ENCODE measurements around the gene TMEM53.

Gene TMEM53

DNA sequence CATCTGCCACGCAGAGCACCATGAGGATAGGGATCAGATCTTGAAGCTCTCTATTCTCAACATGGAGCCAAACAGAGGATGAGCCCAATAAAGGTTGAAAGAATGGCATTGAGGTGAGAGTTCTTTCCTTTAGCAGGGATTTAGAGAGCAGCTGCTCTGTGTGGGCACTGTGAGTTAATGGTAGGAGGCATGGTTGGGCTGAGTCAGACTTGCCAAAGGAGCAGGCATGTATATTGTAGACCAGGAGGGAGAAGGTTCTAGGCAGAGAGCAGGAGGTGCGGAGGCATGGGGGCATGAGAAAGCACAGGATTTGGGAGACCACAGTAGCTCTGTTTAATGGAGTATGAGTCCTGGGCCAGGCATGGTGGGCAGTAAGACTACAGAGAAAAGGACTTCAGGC lies 32.0 kb downstream of the TMEM53 start:
- TF ChIP-seq, protein P1, sequence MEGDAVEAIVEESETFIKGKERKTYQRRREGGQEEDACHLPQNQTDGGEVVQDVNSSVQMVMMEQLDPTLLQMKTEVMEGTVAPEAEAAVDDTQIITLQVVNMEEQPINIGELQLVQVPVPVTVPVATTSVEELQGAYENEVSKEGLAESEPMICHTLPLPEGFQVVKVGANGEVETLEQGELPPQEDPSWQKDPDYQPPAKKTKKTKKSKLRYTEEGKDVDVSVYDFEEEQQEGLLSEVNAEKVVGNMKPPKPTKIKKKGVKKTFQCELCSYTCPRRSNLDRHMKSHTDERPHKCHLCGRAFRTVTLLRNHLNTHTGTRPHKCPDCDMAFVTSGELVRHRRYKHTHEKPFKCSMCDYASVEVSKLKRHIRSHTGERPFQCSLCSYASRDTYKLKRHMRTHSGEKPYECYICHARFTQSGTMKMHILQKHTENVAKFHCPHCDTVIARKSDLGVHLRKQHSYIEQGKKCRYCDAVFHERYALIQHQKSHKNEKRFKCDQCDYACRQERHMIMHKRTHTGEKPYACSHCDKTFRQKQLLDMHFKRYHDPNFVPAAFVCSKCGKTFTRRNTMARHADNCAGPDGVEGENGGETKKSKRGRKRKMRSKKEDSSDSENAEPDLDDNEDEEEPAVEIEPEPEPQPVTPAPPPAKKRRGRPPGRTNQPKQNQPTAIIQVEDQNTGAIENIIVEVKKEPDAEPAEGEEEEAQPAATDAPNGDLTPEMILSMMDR (IDR thresholded peaks at IDR 0.05; ENCODE audit: low read depth, low read length), result no peak
- Histone ChIP-seq H3K36me3 (peaks cover 78% of the 10 kb centered on the region), H3K27me3 (ENCODE audit: insufficient read depth, low read depth, severe bottlenecking) (no peaks in the 10 kb centered on the region), H3K4me3 (ENCODE audit: low read depth, low read length) (no peak overlapping the region), H3K9me3 (ENCODE audit: severe bottlenecking) (no peaks in the 10 kb centered on the region), H3K27ac (peak overlapping the region; percentile 97)
- DNase-seq, result no peak

DNA sequence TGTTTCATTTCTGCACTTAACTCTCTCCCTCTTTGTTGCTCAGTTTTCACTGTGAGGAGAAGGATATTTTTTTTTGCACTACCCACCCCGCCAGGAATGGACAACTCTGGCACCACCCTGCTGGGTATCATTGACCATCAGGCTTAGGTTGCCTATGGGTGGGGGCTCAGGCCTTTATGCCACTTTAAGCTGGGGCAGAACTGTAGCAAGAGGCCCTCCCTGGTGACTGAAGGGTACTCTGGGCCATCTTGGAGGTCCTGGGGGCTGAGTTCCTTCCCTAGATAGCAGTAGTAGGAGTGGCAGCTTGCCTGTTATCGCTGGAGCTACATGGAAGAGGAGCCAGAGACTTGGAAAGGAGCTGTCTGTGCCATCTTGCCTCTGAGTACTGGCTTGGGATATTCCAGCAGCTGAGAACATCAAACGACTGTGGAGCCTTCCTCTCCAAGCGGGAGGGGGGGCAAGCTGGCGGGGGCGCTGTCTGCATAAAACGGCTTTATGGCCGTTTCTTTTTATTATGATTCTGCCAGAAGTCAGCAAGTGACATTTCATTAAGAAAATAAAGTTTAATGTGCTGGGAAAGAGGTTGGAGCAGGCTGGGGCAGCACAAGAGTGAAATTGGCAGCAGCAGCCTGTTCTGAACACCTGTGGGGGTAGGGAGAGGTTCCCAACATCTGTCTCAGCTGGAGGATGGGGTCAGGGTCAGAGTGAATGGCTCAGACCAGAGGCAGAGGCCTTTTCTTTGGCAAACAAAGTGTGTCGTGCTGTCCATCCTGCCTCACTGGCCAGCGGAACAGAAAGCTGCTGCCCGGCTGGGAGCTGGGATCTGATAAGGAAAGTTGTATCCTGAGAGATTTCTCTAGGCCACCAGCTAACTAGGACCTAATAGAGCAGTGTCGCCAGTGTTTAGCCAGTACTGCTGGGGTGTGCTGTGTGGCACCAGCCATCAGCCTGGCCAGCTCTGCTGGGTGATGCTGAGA lies 32.9 kb downstream of the TMEM53 start:
- Histone ChIP-seq H3K36me3 (peaks cover 78% of the 10 kb centered on the region), H3K4me3 (ENCODE audit: low read depth, low read length) (no peak overlapping the region), H3K27me3 (ENCODE audit: insufficient read depth, low read depth, severe bottlenecking) (no peaks in the 10 kb centered on the region), H3K9me3 (ENCODE audit: severe bottlenecking) (no peaks in the 10 kb centered on the region), H3K27ac (peak overlapping the region; percentile 97)
- no peak for DNase-seq
- TF ChIP-seq, protein P1 (IDR thresholded peaks at IDR 0.05; ENCODE audit: low read depth, low read length), result no peak

DNA sequence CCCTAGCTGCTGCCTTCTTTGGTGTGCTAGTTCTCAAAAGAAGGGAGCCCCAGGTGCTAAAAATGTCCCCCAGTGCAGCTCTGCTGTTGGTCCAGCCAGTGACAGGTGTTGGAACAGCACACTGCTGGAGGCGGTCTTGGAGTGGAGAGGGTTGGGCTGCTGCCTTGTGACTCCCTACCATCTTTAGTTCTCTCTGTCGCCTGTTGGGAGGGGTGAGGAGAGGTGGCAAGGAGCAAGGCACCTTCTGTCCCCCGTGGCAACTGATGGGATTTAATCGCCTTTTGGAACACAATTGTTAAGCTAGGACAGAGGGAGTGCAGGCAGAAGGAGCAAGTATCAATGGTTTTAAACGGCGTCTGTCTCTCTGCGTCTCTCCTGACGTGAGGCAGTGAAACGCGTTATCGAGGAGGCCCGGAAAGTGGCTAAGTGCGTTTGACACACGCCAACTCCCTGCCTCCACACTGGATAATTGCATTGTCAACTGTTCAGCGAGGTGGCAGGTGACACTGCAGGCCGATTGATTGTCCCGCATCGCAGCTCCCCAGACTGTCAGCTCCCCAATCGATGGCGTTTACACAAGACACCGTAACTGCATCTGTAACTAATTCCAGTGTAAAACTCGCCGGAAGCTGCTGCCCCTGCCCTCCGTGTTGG lies 34.0 kb downstream of the TMEM53 start:
- Histone ChIP-seq H3K36me3 (peaks cover 78% of the 10 kb centered on the region), H3K9me3 (ENCODE audit: severe bottlenecking) (no peaks in the 10 kb centered on the region), H3K27me3 (ENCODE audit: insufficient read depth, low read depth, severe bottlenecking) (no peaks in the 10 kb centered on the region), H3K4me3 (ENCODE audit: low read depth, low read length) (peak overlapping the region; percentile 19), H3K27ac (peak overlapping the region; percentile 97)
- peak; percentile 93 for DNase-seq
- TF ChIP-seq, protein P1 (IDR thresholded peaks at IDR 0.05; ENCODE audit: low read depth, low read length), result no peak

DNA sequence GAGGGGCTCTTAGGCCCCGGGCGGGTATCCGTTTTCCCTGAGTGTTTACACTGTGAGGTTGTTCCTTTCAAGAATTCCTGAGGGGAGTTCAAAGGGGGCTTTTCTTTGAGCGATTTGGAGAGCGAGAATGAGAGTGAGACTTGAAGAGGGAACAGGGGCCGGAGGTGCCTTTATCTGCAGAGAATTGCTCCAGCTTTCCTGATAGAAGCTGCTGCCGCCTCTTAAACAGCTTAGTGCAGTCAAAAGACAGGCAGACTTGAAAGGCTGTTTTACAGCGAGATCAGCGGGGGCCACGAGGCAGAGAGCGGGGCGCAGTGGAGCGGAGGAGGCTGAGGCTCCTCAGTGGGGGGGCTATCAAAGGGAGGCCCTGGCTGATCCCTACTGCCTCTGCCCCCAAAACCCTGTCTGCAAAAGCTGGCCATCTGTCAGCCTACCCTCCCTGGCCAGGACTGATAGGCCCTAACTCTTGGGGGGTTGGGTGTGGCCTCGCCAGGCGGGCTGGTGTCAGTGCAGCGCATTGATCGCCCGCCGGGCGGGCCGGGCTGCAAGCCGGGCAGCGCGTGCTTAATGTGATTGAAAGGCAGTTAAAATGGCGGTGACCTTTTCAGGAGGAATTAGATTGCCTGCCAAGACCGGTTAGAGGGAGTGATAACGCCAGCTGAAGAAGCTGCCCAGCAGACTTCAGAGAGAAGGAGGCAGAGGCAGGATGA lies 36.4 kb downstream of the TMEM53 start:
- peak overlapping the region; percentile 30 for H3K4me3 ChIP-seq (ENCODE audit: low read depth, low read length)
- peaks cover 84% of the 10 kb centered on the region for H3K36me3 ChIP-seq
- DNase-seq, result peak; percentile 98
- no peaks in the 10 kb centered on the region for H3K9me3 ChIP-seq (ENCODE audit: severe bottlenecking)
- H3K27me3 ChIP-seq (ENCODE audit: insufficient read depth, low read depth, severe bottlenecking), result no peaks in the 10 kb centered on the region
- peak overlapping the region; percentile 97 for H3K27ac ChIP-seq
- TF ChIP-seq, protein P1 (IDR thresholded peaks at IDR 0.05; ENCODE audit: low read depth, low read length), result 0 out of 2 replicates have a peak, but pooled peaks have one; percentile 10

DNA sequence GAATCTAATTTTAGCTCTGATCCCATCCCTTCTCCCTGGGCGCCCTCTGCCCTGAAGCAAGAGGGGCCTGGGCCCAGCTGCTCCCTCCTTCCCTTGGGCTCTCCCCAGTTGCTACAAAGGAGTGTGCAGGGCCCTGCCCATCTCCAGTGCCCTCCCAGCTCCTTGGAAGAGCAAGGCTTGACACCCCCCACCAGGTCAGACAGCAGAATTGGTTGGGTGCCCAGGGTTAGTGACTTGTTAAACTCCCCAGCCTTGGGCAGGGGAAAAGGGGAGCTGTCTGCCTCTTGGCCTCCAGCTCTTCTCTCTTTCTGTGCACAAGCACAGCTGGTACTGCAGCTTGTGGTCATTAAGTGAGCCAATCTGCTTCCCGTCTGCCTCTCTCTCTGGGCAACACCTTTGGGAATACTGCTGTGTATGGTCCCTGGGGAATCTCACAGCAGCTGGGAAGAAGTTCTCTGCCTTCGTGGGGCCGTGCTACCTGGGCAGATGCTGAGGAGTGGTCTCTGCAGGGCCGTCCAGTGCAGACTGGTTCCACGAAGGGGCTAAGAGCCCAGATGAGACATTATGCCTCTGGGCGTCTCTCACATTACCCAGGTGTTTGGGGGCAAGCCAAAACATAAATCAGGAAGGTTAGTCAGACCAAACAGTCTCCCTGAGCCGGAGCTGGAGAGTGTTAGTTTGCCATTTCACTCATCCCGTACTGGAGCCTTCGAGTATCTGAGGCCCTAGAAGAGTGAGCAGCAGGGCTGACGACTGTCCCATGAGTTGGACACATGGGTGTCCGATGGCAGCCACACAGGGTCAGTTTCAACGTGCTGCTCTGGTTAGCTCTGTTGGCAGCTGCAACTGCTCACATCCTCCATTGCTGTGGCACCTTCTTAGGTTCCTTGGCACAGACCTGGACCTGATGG lies 37.3 kb downstream of the TMEM53 start:
- Histone ChIP-seq H3K36me3 (peaks cover 83% of the 10 kb centered on the region), H3K27ac (peak overlapping the region; percentile 97), H3K9me3 (ENCODE audit: severe bottlenecking) (no peaks in the 10 kb centered on the region), H3K27me3 (ENCODE audit: insufficient read depth, low read depth, severe bottlenecking) (no peaks in the 10 kb centered on the region), H3K4me3 (ENCODE audit: low read depth, low read length) (peak overlapping the region; percentile 17)
- TF ChIP-seq, protein P1 (IDR thresholded peaks at IDR 0.05; ENCODE audit: low read depth, low read length), result no peak
- peak; percentile 56 for DNase-seq

Data from WERI-Rb-1 (cell line).